ENCODE measurements around the gene NME3. TPM values are rescaled to one million over a fixed set of nuclear protein-coding genes. Genes with fewer than 3 reads are reported as not detected.

The NME3 gene
- total RNA-seq, 1 experiment from 2014 or later, result 86.8 TPM

GRCh38 chr16:1749152-1750117 lies 21.9 kb downstream of the NME3 start:
- H3K4me3 Mint-ChIP-seq, result no peak overlapping the region
- no peak for DNase-seq (ENCODE audit: low spot score)
- no peaks in the 10 kb centered on the region for H3K4me1 Mint-ChIP-seq
- ChIA-PET CTCF (interaction anchor here (2.0 kb wide), 1 partner anchor 43 kb away, joined by 6 read pairs; the partner anchor contains the start of gene MAPK8IP3), POLR2A (no interaction called here)
- no peaks in the 10 kb centered on the region for H3K27me3 Mint-ChIP-seq (ENCODE audit: low read depth)
- H3K27ac Mint-ChIP-seq, result no peak overlapping the region
- no peak for ATAC-seq
- H3K9me3 Mint-ChIP-seq, result no peaks in the 10 kb centered on the region
- peaks cover 13% of the 10 kb centered on the region for H3K36me3 Mint-ChIP-seq
- TF ChIP-seq FOXP1 (CRISPR knock-in tag; IDR thresholded peaks at IDR 0.05; ENCODE audit: borderline replicate concordance) (no peak), TEAD4 (CRISPR knock-in tag; IDR thresholded peaks at IDR 0.05) (no peak), SOX15 (CRISPR knock-in tag; IDR thresholded peaks at IDR 0.05) (no peak), MXD4 (CRISPR knock-in tag; IDR thresholded peaks at IDR 0.05; ENCODE audit: borderline replicate concordance) (no peak), MYBL2 (CRISPR knock-in tag; IDR thresholded peaks at IDR 0.05) (no peak), ZBTB21 (CRISPR knock-in tag; IDR thresholded peaks at IDR 0.05; ENCODE audit: borderline replicate concordance) (no peak), ZNF425 (CRISPR knock-in tag; conservative IDR thresholded peaks at IDR 0.05) (no peak), NFYB (CRISPR knock-in tag; conservative IDR thresholded peaks at IDR 0.05; ENCODE audit: low read depth) (no peak), FOXJ3 (CRISPR knock-in tag; IDR thresholded peaks at IDR 0.05; ENCODE audit: borderline replicate concordance) (no peak), STAT6 (CRISPR knock-in tag; conservative IDR thresholded peaks at IDR 0.05; ENCODE audit: low read depth) (no peak), ATF6 (CRISPR knock-in tag; IDR thresholded peaks at IDR 0.05) (no peak), CREM (CRISPR knock-in tag; IDR thresholded peaks at IDR 0.05) (no peak)
- TF ChIP-seq, protein P1, sequence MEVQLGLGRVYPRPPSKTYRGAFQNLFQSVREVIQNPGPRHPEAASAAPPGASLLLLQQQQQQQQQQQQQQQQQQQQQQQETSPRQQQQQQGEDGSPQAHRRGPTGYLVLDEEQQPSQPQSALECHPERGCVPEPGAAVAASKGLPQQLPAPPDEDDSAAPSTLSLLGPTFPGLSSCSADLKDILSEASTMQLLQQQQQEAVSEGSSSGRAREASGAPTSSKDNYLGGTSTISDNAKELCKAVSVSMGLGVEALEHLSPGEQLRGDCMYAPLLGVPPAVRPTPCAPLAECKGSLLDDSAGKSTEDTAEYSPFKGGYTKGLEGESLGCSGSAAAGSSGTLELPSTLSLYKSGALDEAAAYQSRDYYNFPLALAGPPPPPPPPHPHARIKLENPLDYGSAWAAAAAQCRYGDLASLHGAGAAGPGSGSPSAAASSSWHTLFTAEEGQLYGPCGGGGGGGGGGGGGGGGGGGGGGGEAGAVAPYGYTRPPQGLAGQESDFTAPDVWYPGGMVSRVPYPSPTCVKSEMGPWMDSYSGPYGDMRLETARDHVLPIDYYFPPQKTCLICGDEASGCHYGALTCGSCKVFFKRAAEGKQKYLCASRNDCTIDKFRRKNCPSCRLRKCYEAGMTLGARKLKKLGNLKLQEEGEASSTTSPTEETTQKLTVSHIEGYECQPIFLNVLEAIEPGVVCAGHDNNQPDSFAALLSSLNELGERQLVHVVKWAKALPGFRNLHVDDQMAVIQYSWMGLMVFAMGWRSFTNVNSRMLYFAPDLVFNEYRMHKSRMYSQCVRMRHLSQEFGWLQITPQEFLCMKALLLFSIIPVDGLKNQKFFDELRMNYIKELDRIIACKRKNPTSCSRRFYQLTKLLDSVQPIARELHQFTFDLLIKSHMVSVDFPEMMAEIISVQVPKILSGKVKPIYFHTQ (CRISPR knock-in tag; IDR thresholded peaks at IDR 0.05), result no peak
- TF ChIP-seq, protein P2, sequence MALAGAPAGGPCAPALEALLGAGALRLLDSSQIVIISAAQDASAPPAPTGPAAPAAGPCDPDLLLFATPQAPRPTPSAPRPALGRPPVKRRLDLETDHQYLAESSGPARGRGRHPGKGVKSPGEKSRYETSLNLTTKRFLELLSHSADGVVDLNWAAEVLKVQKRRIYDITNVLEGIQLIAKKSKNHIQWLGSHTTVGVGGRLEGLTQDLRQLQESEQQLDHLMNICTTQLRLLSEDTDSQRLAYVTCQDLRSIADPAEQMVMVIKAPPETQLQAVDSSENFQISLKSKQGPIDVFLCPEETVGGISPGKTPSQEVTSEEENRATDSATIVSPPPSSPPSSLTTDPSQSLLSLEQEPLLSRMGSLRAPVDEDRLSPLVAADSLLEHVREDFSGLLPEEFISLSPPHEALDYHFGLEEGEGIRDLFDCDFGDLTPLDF (CRISPR knock-in tag; IDR thresholded peaks at IDR 0.05), result no peak
- TF ChIP-seq, protein P3, sequence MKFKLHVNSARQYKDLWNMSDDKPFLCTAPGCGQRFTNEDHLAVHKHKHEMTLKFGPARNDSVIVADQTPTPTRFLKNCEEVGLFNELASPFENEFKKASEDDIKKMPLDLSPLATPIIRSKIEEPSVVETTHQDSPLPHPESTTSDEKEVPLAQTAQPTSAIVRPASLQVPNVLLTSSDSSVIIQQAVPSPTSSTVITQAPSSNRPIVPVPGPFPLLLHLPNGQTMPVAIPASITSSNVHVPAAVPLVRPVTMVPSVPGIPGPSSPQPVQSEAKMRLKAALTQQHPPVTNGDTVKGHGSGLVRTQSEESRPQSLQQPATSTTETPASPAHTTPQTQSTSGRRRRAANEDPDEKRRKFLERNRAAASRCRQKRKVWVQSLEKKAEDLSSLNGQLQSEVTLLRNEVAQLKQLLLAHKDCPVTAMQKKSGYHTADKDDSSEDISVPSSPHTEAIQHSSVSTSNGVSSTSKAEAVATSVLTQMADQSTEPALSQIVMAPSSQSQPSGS (CRISPR knock-in tag; IDR thresholded peaks at IDR 0.05; ENCODE audit: borderline replicate concordance, low read depth), result no peak
- TF ChIP-seq, protein P4, sequence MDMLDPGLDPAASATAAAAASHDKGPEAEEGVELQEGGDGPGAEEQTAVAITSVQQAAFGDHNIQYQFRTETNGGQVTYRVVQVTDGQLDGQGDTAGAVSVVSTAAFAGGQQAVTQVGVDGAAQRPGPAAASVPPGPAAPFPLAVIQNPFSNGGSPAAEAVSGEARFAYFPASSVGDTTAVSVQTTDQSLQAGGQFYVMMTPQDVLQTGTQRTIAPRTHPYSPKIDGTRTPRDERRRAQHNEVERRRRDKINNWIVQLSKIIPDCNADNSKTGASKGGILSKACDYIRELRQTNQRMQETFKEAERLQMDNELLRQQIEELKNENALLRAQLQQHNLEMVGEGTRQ (CRISPR knock-in tag; IDR thresholded peaks at IDR 0.05), result no peak
- TF ChIP-seq, protein P5, sequence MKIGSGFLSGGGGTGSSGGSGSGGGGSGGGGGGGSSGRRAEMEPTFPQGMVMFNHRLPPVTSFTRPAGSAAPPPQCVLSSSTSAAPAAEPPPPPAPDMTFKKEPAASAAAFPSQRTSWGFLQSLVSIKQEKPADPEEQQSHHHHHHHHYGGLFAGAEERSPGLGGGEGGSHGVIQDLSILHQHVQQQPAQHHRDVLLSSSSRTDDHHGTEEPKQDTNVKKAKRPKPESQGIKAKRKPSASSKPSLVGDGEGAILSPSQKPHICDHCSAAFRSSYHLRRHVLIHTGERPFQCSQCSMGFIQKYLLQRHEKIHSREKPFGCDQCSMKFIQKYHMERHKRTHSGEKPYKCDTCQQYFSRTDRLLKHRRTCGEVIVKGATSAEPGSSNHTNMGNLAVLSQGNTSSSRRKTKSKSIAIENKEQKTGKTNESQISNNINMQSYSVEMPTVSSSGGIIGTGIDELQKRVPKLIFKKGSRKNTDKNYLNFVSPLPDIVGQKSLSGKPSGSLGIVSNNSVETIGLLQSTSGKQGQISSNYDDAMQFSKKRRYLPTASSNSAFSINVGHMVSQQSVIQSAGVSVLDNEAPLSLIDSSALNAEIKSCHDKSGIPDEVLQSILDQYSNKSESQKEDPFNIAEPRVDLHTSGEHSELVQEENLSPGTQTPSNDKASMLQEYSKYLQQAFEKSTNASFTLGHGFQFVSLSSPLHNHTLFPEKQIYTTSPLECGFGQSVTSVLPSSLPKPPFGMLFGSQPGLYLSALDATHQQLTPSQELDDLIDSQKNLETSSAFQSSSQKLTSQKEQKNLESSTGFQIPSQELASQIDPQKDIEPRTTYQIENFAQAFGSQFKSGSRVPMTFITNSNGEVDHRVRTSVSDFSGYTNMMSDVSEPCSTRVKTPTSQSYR (CRISPR knock-in tag; IDR thresholded peaks at IDR 0.05), result no peak
